ENCODE data around the gene SLC38A1.
"Not testable (repeated sequence)": the region's sequence is repeated elsewhere in the genome, so short reads cannot be mapped to it uniquely, and the experiment has no call there.

SLC38A1 gene

DNA sequence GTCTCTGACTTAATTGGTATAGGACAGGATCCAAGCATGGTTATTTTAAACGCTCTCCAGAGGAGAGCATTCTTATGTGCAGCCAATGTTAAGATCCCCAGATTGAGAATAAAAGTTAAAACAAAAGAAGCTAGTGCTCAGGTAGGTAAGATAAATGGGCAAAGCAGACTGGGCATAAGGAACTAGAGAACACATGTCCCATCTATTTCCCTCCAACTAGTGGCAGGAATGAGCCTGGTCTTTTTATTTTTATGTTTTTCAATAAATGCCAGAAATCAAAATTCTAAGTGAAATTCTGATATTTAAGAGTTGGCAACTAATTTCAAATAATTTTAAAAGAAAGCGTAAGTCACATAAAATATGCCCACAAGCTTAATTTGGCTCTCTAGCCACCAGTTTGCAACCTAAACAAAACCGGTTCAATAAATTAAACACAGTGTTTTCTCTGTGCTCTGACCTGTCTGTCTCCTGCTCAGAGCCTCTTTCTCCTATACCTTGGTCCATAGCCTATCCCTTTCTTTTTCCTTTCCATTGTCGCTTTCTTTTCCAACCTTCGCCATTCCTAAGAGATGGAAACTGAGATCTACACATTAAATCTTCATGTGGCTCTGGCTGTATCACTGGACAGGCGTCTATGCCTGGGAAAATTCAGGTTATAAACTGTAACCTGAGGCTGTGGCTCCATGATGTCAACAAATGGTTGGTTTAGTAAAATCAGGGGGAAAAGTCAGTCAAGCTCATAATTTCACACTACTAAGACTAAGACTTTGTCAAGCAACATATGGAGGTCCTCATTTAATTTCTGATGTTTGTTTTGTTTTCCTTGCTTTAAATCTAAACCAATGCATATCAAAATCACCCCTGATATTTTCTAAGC, 5.5 kb downstream of the SLC38A1 start:
- no peak for DNase-seq

DNA sequence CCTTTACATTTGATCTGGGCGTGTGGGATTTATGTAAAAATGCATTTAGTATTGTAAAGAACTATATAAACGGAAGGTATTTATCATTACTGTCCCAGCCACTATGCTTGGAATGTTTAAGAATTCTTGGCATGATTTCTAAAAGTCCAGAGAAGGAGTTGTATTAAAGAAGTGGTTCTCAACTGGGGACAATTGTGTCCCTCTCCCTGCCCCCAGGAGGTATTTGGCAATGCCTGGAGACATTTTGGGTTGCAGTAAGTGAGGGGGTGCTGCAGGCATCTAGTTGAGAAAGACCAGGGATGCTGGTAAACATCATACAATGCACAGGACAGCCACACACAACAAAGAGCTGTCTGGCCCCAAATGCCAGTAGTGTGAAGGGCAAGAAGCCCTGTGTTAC, 7.2 kb downstream of the SLC38A1 start:
- DNase-seq = no peak

DNA sequence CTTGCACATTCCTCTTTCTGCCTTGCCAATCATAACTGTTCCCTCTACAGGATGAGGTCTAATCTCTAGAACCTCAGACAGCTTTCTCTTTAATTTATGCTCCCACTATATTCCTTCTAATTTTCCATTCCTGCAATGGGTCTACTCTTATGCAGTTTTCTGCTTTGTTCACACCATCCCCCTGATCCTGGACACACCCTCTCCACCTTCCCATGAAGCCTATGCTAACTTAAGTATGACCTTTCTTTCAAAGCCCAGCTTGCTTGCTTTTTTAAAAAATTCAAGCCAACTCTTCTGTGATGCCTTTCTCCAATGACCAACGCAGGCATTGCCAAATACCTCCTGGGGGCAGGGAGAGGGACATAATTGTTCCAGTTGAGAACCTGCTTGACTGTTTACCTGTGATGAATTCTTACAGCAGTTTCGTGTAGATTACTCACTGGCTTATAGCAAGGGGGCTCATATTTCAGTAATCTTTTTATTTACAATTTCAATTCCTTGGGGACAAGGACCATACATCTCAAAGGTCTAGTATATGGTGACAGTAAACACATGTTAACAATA, 7.8 kb downstream of the SLC38A1 start:
- no peak for DNase-seq

DNA sequence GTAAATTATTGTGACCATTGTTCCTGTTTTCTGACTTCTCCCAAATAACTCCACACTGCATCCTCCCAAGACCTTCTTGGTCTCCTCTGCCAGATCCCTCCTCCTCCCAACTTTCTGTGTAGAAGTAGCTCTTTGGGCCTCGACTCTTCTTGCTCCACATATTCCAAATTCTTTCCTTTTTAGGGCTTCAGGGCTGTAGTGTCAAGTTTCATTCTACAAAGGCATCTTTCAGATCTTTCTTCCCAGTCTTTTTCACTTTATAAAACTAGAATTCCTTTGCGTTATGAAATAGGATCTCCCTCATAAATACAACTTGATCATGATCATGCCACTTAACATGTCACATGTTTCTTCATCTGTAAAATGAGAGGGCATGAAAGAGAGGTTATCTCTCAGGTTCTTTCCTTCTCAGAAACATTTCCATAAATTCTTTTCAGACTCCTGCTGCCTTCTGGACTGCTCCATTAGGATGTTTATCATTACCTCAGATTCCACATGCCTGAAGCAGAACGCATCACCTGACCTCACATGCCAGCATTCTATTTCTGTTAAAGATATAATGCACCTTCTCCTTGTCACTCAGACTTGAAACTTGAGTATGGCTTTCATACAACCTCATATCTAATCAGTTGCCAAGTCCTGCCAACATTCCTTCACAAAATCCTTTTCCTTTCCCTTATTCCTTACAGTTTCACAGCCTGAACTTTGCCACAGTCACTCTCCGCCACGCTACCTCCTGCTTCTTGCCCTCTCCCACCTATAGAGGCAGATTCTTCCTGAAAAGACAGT, 8.5 kb downstream of the SLC38A1 start:
- no peak for DNase-seq

DNA sequence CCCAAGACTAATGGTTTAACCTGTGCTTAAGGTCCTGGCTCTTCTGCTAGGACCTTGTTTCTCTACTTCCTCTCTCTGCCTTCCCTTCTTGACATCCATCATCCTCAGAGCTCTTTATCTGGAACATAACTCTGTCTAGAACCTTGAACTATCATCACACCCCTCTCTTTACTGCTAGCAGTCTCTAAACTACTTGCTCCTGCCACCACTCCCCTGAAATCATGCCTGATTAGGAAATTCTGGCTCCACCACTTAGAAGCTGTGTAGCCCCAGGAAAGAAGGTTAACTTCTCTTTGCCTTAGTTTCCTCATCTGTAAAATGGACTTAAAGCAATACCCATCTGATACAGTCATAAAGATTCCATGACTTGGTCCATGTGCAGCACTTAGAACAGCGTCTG, 9.1 kb downstream of the SLC38A1 start:
- DNase-seq = no peak

DNA sequence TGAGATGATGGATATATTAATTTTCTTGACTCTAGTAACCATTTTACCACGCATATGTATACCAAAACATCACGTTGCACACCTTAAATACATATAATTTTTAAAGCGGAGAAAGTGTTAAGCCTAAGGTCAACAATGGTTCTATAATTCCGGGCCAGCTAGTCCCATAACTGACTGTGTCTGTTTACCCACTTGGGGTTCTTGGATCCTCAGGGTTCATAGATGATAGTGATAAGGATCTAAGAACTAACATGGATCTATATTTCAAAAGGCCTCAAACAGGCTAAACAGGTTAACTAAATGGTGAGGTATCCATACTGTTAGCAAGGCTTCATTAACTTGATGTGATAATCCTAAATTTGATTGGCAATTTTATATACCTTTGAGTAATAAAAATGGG, 9.8 kb downstream of the SLC38A1 start:
- DNase-seq = no peak

DNA sequence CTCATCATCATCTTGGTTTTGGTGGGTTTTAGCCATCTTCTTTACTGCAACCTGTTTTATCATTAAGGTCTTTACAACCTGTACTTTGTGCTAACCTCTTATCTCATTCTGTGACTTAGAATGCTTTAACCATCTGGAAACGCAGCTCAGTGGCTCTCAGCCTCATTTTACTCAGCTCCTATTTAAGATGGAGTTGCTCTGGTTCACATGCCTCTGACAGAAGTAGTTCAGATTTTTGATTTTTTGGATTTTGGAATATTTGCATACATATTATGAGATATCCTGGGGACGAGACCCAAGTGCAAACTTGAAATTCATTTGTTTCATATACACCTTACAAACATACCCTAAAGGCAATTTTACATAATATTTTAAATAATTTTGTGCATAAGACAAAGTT, 10.7 kb downstream of the SLC38A1 start:
- no peak for DNase-seq

DNA sequence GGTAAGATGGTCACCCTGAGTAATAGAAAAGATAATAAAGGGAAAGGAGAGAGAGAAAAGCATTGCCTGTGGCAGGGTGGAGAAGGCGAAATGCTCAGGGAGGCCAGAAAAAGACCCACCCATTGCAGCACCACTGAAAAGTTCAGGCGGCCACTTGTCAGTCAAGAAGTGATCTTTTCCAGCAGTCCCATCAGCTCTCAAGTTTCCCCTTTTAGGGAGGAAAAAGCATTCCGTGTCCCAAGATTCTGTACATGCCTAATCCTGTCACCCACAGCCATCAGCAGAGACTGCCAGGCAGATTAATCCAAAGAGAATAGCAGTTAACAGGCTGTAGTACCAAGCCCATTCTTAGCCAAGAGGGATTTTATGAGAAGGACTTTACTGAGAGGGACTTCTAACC, 11.9 kb downstream of the SLC38A1 start:
- DNase-seq = no peak

DNA sequence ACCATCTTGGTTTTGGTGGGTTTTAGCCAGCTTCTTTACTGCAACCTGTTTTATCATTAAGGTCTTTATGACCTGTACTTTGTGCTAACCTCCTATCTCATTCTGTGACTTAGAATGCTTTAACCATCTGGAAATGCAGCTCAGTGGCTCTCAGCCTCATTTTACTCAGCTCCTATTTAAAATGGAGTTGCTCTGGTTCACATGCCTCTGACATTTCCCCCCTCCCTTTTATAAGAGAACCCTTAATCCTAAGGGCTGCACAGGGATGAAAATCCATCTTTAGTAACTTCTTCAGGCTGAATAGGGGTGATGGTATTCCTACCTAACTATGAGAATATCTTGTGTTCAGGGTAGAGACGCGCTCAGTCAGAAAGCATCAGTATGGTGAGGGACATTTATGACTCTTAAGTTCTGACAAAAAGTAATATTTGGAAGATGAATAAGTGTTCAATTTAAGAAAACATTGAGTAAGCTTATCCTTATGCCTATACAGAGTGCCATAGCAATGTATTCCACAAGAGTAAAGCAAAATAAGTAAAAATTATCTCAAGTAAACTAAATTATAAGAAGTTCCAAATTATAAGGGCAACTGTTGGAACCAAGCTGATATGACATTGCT, 15.2 kb downstream of the SLC38A1 start:
- DNase-seq = no peak

DNA sequence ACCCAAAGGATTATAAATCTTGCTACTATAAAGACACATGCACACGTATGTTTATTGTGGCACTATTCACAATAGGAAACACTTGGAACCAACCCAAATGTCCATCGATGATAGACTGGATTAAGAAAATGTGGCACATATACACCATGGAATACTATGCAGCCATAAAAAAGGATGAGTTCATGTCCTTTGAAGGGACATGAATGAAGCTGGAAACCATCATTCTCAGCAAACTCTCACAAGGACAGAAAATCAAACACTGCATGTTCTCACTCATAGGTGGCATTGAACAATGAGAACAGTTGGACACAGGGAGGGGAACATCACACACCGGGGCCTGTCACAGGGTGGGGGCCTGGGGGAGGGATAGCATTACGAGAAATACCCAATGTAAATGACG, 16.8 kb downstream of the SLC38A1 start:
- DNase-seq = not testable (repeated sequence)

DNA sequence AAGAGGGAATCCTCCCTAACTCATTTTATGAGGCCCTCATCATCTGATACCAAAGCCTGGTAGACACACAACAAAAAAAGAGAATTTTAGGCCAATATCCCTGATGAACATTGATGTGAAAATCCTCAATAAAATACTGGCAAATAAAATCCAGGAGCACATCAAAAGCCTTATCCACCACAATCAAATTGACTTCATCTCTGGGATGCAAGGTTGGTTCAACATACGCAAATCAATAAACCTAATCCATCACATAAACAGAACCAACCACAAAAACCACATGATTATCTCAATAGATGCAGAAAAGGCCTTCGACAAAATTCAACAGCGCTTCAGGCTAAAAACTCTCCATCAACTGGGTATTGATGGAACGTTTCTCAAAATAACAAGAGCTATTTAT, 18.9 kb downstream of the SLC38A1 start:
- not testable (repeated sequence) for DNase-seq

DNA sequence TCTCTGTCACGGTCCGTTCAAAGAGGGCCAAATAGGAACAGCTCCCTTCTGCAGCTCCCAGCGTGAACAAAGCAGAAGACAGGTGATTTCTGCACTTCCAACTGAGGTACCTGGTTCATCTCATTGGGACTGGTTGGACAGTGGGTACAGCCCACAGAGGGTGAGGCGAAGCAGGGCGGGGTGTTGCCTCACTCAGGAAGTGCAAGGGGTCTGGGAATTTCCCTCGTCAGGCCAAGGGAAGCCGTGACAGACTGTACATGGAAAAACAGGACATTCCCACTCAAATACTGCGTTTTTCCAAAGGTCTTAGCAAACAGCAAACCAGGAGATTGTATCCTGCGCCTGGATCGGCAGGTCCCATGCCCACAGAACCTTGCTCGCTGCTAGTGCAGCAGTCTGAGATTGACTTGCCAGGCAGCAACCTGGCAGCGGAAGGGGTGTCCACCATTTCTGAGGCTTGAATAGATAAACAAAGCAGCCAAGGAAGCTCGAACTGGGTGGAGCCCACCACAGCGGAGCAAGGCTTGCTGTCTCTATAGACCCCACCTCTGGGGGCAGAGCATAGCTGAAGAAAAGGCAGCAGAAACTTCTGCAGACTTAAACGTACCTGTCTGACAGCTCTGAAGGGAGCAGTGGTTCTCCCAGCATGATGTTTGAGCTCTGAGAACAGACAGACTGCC, 22.7 kb downstream of the SLC38A1 start:
- no peak for DNase-seq

DNA sequence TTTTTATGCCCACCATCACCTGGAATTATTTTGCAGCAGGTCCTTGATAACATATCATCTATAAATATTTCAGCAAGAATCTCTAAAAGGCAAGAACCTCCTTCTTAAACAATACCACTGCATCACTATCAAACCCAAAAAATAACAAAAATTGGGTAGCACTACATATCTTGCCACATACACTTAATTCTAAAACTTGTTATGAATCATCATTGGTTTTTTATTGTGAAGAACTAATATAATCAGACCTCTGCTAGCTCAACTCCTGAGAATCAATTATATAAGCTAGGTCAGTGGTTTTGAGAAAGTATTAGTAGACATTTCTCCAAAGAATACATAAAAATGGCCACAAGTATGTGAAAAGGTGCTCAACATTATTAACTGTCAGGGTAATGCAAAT, 23.8 kb downstream of the SLC38A1 start:
- DNase-seq = no peak

DNA sequence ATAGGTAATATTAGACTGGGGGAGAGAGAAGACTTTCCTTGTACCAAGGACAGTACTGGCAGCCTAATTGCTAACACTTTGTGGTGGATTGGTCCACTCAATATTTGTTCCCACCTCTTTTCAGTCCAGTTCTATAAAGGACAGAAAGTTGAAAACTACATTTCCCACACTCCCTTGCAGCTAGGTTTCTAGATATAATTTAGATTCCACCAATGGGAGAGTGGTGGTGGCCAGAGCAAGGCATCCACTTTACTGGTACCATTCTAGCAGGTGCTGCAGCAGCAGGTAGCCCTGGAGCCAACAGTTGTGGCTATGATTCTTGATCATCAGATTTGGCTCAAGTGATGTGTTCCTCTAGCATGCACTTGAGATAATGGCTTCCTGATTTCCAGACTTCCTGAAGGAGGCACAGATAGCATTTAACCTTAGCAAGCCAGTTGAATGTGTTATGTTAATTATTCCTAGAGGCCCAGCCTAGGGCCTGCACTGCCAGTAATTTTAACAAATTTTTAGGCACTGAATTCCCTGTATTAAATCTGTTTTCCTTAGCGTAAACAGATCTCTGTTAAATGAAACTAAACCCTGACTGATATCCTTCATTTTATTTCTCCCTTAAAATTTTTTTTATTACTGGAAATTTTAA, 24.4 kb downstream of the SLC38A1 start:
- DNase-seq = no peak

DNA sequence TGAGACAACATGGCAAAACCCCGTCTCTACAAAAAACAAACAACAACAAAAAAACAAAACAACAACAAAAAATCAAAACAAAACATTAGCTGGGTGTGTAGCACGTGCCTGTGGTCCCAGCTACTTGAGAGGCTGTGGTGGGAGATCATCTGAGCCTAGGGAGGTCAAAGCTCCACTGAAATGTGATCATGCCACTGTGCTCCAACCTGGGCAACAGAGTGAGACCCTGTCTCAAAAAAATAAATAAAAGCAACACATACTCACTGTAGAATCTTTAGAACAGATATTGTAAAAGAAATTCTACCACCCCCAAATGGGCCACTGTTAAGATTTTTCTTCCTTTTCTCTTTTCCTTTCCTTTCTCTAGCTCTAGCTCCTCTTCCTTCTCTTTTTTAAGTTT, 26.3 kb downstream of the SLC38A1 start:
- no peak for DNase-seq

DNA sequence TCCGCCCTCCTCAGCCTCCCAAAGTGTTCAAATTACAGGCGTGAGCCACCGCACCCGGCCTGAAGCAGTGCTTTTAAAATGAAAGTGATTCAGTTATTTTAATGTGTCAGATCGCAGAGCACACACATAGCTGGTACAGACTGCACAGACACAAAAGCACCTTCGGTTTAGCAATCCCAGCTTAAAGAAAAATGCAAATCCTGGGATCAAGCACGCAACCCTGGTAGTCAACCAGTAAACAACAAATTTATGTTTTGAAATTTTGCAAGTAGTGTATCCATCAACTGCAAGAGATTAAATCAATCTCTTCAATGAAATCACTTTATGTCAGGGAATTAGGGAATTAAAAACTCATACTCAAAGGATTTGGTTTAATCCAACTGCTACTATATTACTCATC, 28.4 kb downstream of the SLC38A1 start:
- DNase-seq = no peak

DNA sequence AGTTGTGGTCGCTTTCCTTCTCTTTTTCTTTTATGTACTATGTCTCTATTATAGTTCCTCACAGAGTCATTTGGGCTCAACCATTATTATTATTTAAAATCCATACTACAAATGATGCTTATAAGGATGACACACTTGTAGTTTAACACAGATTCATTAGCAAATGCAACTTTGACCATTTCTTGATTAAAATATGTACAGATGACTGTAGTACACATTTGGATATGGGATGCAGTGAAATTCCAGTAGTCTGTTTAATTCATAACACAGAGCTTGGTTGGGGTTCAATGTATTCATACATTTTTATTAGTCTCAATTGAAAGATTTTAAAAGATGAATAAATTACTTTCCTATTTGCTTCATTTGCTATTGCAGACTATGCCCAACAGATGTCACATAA, 30.0 kb downstream of the SLC38A1 start:
- DNase-seq = no peak

DNA sequence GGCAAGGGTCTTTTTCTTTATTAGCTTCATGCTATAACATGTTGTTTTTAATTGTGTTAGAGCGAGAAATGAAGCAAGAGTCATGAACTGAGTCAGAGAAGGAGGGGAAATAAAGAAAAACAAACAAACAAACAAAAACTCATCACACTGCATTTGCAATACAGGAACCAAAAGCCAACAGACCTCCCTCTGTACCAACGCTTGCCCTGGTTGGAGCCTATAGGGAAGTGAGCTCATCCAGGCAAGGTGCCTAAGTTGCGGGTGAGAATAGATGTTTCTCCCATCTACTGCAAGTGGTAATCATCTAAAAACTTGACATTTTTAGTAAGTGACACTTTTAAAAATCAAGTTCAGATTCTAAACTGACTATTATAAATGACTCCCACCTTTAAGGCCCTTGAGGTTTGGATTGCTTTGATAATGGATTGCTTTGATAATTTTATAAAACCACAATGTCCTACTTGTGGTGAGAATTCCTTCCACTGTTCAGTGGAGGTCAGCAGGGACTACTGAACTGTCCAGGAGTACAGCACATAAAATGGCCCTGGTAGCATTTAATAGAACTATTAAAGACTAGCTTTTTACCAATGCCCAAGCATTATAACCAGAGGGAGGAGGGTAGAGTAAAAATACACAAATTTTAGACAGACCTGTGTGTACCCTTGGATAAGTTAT, 31.3 kb downstream of the SLC38A1 start:
- no peak for DNase-seq

DNA sequence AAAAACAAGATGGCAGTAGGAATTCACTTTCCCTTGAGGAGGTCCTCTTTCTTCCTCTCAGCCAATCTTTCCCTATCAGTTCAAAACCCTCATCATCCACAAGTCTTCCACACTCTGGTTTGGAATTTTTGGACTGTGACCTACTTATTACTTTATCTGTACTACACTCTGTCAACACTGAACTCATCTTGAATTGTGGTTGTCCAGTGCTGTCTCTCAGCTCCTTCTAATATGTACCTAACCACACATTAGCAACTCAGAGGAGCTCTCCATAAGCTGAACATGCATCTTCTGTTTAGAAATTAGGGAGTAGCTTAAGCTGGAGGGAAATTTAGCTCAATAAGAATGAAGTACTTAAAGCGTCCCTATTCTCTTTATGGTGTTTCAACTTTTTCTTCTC, 34.8 kb downstream of the SLC38A1 start:
- no peak for DNase-seq

DNA sequence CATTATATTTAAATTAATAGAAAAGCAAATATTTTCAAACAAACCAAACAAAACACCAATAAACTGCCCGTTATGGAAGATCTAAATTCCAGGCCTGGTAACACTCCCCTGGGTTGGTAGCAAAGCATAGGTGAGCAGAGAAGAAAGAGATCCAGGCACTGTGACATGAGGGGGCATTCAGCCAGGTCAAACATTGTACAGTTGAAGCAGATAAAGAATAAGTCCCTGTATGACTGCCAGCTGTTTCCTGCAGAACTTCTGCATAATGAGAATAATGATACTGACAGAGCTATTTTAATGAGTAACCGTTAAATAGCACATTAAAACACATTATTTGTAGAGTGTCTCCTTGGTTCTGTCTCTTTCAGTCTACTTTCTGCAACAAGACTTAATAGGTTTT, 35.4 kb downstream of the SLC38A1 start:
- DNase-seq = peak; percentile 76

DNA sequence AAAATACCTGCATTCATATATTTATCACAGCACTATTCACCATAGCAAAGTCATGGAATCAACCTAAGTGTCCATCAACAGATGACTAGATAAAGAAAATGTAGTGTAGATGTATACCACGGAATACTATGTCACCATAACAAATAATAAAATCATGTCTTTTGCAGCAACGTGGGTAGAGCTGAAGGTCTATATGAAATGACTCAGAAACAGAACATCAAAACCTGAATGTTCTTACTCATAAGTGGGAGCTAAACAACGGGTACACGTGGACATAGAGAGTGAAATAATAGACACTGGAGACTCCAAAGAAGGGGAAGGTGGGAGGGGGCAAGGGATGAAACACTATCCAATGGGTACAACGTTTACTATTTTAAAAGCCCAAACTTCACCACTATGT, 37.9 kb downstream of the SLC38A1 start:
- DNase-seq = no peak

DNA sequence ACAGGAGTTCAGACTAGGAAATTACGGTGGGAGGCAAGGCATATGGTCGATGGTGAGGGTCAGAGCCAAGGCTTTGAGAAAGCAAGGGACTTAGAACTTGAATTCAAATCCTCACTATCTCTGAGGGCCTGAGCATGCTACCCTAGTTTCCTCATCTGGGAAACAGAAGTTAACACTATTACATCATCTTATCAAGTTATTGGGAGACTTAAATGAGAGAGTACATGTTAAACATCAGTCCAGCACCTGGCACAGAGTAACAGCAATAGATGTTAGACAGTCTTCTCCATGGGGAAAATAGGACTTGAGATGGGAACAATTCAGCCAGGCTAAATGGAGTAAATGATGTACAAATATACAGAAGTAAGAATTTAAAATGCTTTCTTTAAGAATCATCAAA, 38.5 kb downstream of the SLC38A1 start:
- no peak for DNase-seq

All from NCI-H1092 treated with DMSO at 0.1 percent for 48 hours (cell line).